IMR-90 (cell line): ENCODE measurements around the gene LYVE1. TPM values are rescaled to one million over a fixed set of nuclear protein-coding genes. Genes with fewer than 3 reads are reported as not detected.

Experiments used
- ATAC-seq: fragments of 200-7000 bp; cut with Tn5 transposase; 2 replicates; pipeline ENCODE4 v1.9.1; 2020; ENCODE audit warnings: low read depth, mild to moderate bottlenecking, moderate library complexity
- BruUV-seq: library from RNA; stranded (reverse); fragments of 400-500 nt; replicated peaks from 2 replicates; lab custom pipeline; 2021; lab: Mats Ljungman, UMichigan
- CTCF ChIA-PET: fragments of 300-600 bp; formaldehyde crosslinking; extraction: SDS; loops from one replicate; lab custom pipeline; 2021; ENCODE audit warnings: antibody characterized with exemption; lab: Yijun Ruan, JAX
- POLR2A ChIA-PET: fragments of 300-600 bp; sonication (Branson Sonifier 250); formaldehyde crosslinking; loops from one replicate; lab custom pipeline; 2022; ENCODE audit warnings: antibody characterized with exemption; ENCODE audit not compliant: unreplicated experiment; lab: Charles Lee
- DNase-seq: peaks from one replicate; pipeline ENCODE4 v3.0.0; 2013
- H2AFZ ChIP-seq: replicated peaks from 2 replicates; pipeline ENCODE3; 2013; ENCODE audit warnings: low read length, mild to moderate bottlenecking; ENCODE audit not compliant: poor library complexity
- H2AK5ac ChIP-seq: 2 replicates; pipeline ENCODE4 v1.6.1; 2013; ENCODE audit warnings: low read depth, low read length, inconsistent platforms
- H2AK9ac ChIP-seq: replicated peaks from 2 replicates; pipeline ENCODE3; 2013; ENCODE audit warnings: mild to moderate bottlenecking, low read depth, low read length, moderate library complexity; ENCODE audit not compliant: poor library complexity
- H2BK120ac ChIP-seq: 2 replicates; pipeline ENCODE4 v1.6.1; 2013; ENCODE audit warnings: low read depth, low read length, inconsistent platforms
- H2BK15ac ChIP-seq: 3 replicates; pipeline ENCODE4 v1.6.1; 2013; ENCODE audit warnings: low read depth, low read length, inconsistent platforms
- H2BK20ac ChIP-seq: 2 replicates; pipeline ENCODE4 v1.6.1; 2013; ENCODE audit warnings: low read depth, mild to moderate bottlenecking, inconsistent platforms, low read length, moderate library complexity
- H2BK5ac ChIP-seq: 2 replicates; pipeline ENCODE4 v1.6.1; 2013; ENCODE audit warnings: mild to moderate bottlenecking, low read depth, low read length, inconsistent platforms; ENCODE audit not compliant: poor library complexity, severe bottlenecking
- H3K14ac ChIP-seq: replicated peaks from 2 replicates; pipeline ENCODE4 v1.6.1; 2013; ENCODE audit warnings: low read depth, low read length, inconsistent platforms
- H3K18ac ChIP-seq: 2 replicates; pipeline ENCODE4 v1.6.1; 2013; ENCODE audit warnings: low read depth, low read length, control low read depth
- H3K23ac ChIP-seq: 2 replicates; pipeline ENCODE4 v1.6.1; 2013; ENCODE audit warnings: low read depth, low read length, inconsistent platforms
- H3K27ac ChIP-seq: 2 replicates; pipeline ENCODE4 v1.5.1; 2013; ENCODE audit warnings: mild to moderate bottlenecking, control low read depth, low read length; ENCODE audit not compliant: insufficient read depth
- H3K27me3 ChIP-seq: 2 replicates; pipeline ENCODE4 v1.6.1; 2013; ENCODE audit warnings: low read length; ENCODE audit not compliant: control insufficient read depth, insufficient read depth
- H3K36me3 ChIP-seq: 2 replicates; pipeline ENCODE4 v1.6.1; 2013; ENCODE audit warnings: low read length, mixed read lengths; ENCODE audit not compliant: control insufficient read depth, insufficient read depth
- H3K4ac ChIP-seq: 2 replicates; pipeline ENCODE4 v1.6.1; 2013; ENCODE audit warnings: low read depth, low read length, inconsistent platforms
- H3K4me1 ChIP-seq: 2 replicates; pipeline ENCODE4 v1.6.1; 2013; ENCODE audit warnings: low read length, mixed read lengths; ENCODE audit not compliant: control insufficient read depth, insufficient read depth
- H3K4me2 ChIP-seq: 2 replicates; pipeline ENCODE4 v1.6.1; 2013; ENCODE audit warnings: low read depth, mild to moderate bottlenecking, control low read depth, low read length, moderate library complexity
- H3K4me3 ChIP-seq: 2 replicates; pipeline ENCODE4 v1.5.1; 2013; ENCODE audit warnings: low read depth, mild to moderate bottlenecking, control low read depth, low read length, moderate library complexity; ENCODE audit not compliant: insufficient read depth
- H3K56ac ChIP-seq: 2 replicates; pipeline ENCODE4 v1.6.1; 2013; ENCODE audit warnings: low read length, inconsistent platforms; ENCODE audit not compliant: insufficient read depth; ENCODE audit errors: extremely low read depth
- H3K79me1 ChIP-seq, 2 experiments: 2 replicates each; pipeline ENCODE4 v1.6.1; 2013; ENCODE audit warnings: low read length in 2 of 2, inconsistent platforms in 1 of 2, low read depth in 1 of 2
- H3K9ac ChIP-seq: 2 replicates; pipeline ENCODE4 v1.6.1; 2013; ENCODE audit warnings: low read depth, low read length, control low read depth
- H3K9me1 ChIP-seq: 2 replicates; pipeline ENCODE4 v1.6.1; 2013; ENCODE audit warnings: low read length, inconsistent platforms; ENCODE audit not compliant: insufficient read depth
- H3K9me3 ChIP-seq: 2 replicates; pipeline ENCODE4 v1.6.1; 2013; ENCODE audit warnings: low read length; ENCODE audit not compliant: control insufficient read depth, insufficient read depth
- H4K20me1 ChIP-seq: 2 replicates; pipeline ENCODE4 v1.6.1; 2013; ENCODE audit warnings: low read length, inconsistent platforms; ENCODE audit not compliant: insufficient read depth
- H4K5ac ChIP-seq: 2 replicates; pipeline ENCODE4 v1.6.1; 2013; ENCODE audit warnings: mild to moderate bottlenecking, low read depth, low read length, control low read depth
- H4K8ac ChIP-seq, 2 experiments: 2 replicates each; pipeline ENCODE4 v1.6.1; 2013; ENCODE audit warnings: low read depth in 2 of 2, low read length in 2 of 2, control low read depth in 1 of 2, inconsistent platforms in 1 of 2
- H4K91ac ChIP-seq: 2 replicates; pipeline ENCODE4 v1.6.1; 2013; ENCODE audit warnings: low read depth, low read length, inconsistent platforms; ENCODE audit not compliant: insufficient read depth
- BHLHE40 ChIP-seq: fragments of 150-350 bp; IDR thresholded peaks from 2 replicates; pipeline ENCODE4 v1.6.1; 2016; ENCODE audit warnings: mild to moderate bottlenecking, low read depth, low read length
- CEBPB ChIP-seq: IDR thresholded peaks from 2 replicates; pipeline ENCODE4 v1.6.1; 2012; ENCODE audit warnings: low read depth, low read length, improper control_type of control experiment
- CHD1 ChIP-seq: IDR thresholded peaks from 2 replicates; pipeline ENCODE4 v1.6.1; 2012; ENCODE audit warnings: low read depth, low read length, improper control_type of control experiment
- FOS ChIP-seq: fragments of 150-350 bp; IDR thresholded peaks from 2 replicates; pipeline ENCODE4 v1.6.1; 2016; ENCODE audit warnings: low read depth, low read length
- MAFK ChIP-seq: IDR thresholded peaks from 2 replicates; pipeline ENCODE4 v1.6.1; 2012; ENCODE audit warnings: low read depth, low read length, improper control_type of control experiment
- MAZ ChIP-seq: IDR thresholded peaks from 2 replicates; pipeline ENCODE4 v1.6.1; 2012; ENCODE audit warnings: low read depth, mild to moderate bottlenecking, low read length, improper control_type of control experiment, moderate library complexity, borderline replicate concordance
- MXI1 ChIP-seq: IDR thresholded peaks from 2 replicates; pipeline ENCODE4 v1.6.1; 2012; ENCODE audit warnings: low read depth, mild to moderate bottlenecking, low read length, moderate library complexity, borderline replicate concordance
- NFE2L2 ChIP-seq: fragments of 150-350 bp; IDR thresholded peaks from 2 replicates; pipeline ENCODE4 v1.6.1; 2016; ENCODE audit warnings: low read depth, mild to moderate bottlenecking, low read length
- RAD21 ChIP-seq: IDR thresholded peaks from 2 replicates; pipeline ENCODE4 v1.6.1; 2012; ENCODE audit warnings: low read length, improper control_type of control experiment
- RCOR1 ChIP-seq: IDR thresholded peaks from 2 replicates; pipeline ENCODE4 v1.6.1; 2012; ENCODE audit warnings: mild to moderate bottlenecking, low read length, improper control_type of control experiment; ENCODE audit not compliant: insufficient replicate concordance
- RFX5 ChIP-seq: IDR thresholded peaks from 2 replicates; pipeline ENCODE4 v1.8.0; 2012; ENCODE audit warnings: low read depth, mild to moderate bottlenecking, low read length, moderate library complexity
- WGBS, 2 experiments: methylation state at CpG; one replicate each; pipeline versions ENCODE4 v1.1.5 to v1.1.7; 2013; ENCODE audit warnings: missing lambda C conversion rate in 2 of 2; ENCODE audit not compliant: insufficient read length in 1 of 2; ENCODE audit errors: extremely low coverage in 2 of 2; 5-methylcytosine and 5-hydroxymethylcytosine counted together
- dilution Hi-C: fragments of 300-500 bp; cut with HindIII; formaldehyde crosslinking; loops from one replicate; pipeline ENCODE4 v1.14.3; 2018; ENCODE audit warnings: low sequenced_read_pairs; ENCODE audit not compliant: unreplicated experiment
- in situ Hi-C: fragments of 300-500 bp; cut with MboI; formaldehyde crosslinking; loops from 3 replicates; pipeline ENCODE4 v1.14.3; 2019; ENCODE audit warnings: low sequenced_read_pairs, inconsistent platforms, mixed read lengths
- intact Hi-C: fragments of 100-400 bp; cut with micrococcal nuclease; formaldehyde crosslinking; loops from 2 replicates; pipeline ENCODE4 v1.10.0; 2022
- polyA plus RNA-seq, 3 experiments: library from polyadenylated mRNA; depleted of rRNA; stranded (reverse); fragments of >200 nt; gene quantifications; 2 replicates each; pipeline ENCODE4 v1.2.3, GENCODE V29; 2012; ENCODE audit warnings: low replicate concordance in 1 of 3
- total RNA-seq: library from RNA; depleted of rRNA; stranded (reverse); fragments of >200 nt; gene quantifications from 2 replicates; pipeline ENCODE4 v1.2.3, GENCODE V29; 2012
- TF ChIP-seq, protein P1 (sequence below): conservative IDR thresholded peaks from 2 replicates; pipeline ENCODE4 v1.5.1; 2012; ENCODE audit warnings: mild to moderate bottlenecking, low read depth, low read length, improper control_type of control experiment

The LYVE1 gene
- total and polyA plus RNA-seq, 2 of the 4 experiments (the other 2 are of a cell fraction) = not detected

DNA sequence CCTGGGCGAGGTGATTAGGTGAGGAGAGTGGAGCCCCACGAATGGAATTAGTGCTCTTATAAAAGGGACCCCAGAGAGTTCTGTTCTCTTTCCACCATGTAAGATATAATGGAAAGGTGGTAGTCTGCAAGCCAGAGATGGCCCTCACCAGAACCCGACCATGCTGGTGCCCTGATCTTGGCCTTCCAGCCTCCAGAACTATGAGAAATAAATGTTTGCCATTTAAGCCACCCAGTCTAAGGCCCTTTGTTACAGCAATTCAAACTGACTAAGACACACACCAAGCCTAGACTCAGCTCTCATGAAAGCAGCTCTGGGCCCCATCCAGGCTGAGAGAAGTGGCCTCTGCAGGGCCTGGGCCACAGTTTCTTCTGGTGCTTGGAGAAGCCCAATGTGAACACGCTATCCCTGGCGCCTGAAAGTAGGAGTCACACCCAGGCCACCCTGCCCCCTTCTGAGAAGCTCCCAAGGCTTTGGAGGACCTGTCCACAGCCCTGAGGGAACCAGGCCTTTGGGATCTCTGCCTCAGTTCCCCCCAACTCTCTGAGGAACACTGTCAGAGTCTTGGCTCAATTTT is 35.3 kb upstream of the LYVE1 start:
- Histone ChIP-seq H3K4me1 (peaks cover 43% of the 10 kb centered on the region), H3K27ac (peak overlapping the region; percentile 81), H3K18ac (peak overlapping the region; percentile 56), H3K4me2 (no peak overlapping the region), H3K36me3 (peaks cover 43% of the 10 kb centered on the region), H3K9ac (peak overlapping the region; percentile 8), H3K23ac (peak overlapping the region; percentile 32), H4K20me1 (no peaks in the 10 kb centered on the region), H3K27me3 (no peaks in the 10 kb centered on the region), H3K4ac (peak overlapping the region; percentile 86), H2AFZ (peak overlapping the region; percentile 60), H2AK9ac (peak overlapping the region; percentile 68), H2BK20ac (peak overlapping the region; percentile 80), H2AK5ac (peak overlapping the region; percentile 94), H4K5ac (peak overlapping the region; percentile 42), H4K91ac (peak overlapping the region; percentile 91), H3K4me3 (no peak overlapping the region), H2BK120ac (peak overlapping the region; percentile 93), H3K14ac (peak overlapping the region; percentile 94), H2BK15ac (peak overlapping the region; percentile 87; the same call in 2 of the 3 replicates), H3K79me1 (peaks cover 0 to 27% of the 10 kb centered on the region in 2 experiments; a peak in 2 of 4 replicates), H3K9me1 (peaks cover 41% of the 10 kb centered on the region), H3K9me3 (no peaks in the 10 kb centered on the region), H2BK5ac (peak overlapping the region; percentile 79), H4K8ac (peak overlapping the region; percentile 19 to 93), H3K56ac (peak overlapping the region; percentile 35; the same call in 1 of the 2 replicates)
- ChIA-PET CTCF (no interaction called here), POLR2A (no interaction called here)
- no peak for DNase-seq
- dilution Hi-C loops = no loop called here
- no TSS peak for BruUV-seq
- no CpG with 5 or more reads among the region's 5 CpGs for WGBS, 2 experiments
- intact Hi-C loops = no loop called here
- TF ChIP-seq RCOR1 (no peak), CHD1 (no peak), MAFK (no peak), CEBPB (no peak), MAZ (no peak), MXI1 (no peak), RFX5 (no peak), BHLHE40 (no peak), RAD21 (no peak), FOS (no peak), NFE2L2 (no peak)
- TF ChIP-seq, protein P1, sequence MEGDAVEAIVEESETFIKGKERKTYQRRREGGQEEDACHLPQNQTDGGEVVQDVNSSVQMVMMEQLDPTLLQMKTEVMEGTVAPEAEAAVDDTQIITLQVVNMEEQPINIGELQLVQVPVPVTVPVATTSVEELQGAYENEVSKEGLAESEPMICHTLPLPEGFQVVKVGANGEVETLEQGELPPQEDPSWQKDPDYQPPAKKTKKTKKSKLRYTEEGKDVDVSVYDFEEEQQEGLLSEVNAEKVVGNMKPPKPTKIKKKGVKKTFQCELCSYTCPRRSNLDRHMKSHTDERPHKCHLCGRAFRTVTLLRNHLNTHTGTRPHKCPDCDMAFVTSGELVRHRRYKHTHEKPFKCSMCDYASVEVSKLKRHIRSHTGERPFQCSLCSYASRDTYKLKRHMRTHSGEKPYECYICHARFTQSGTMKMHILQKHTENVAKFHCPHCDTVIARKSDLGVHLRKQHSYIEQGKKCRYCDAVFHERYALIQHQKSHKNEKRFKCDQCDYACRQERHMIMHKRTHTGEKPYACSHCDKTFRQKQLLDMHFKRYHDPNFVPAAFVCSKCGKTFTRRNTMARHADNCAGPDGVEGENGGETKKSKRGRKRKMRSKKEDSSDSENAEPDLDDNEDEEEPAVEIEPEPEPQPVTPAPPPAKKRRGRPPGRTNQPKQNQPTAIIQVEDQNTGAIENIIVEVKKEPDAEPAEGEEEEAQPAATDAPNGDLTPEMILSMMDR = no peak
- ATAC-seq = no peak
- in situ Hi-C loops = no loop called here
